HepG2 (cell line): Measurements from ENCODE around the gene TAS2R1. TPM values are rescaled to one million over a fixed set of nuclear protein-coding genes. Genes with fewer than 3 reads are reported as not detected.

Experiments used
- ATAC-seq: fragments of 200-7000 bp; cut with Tn5 transposase; 3 replicates; pipeline ENCODE4 v1.9.1; 2020; ENCODE audit warnings: mild to moderate bottlenecking, moderate library complexity
- BruUV-seq: library from RNA; stranded (reverse); fragments of 400-500 nt; replicated peaks from 2 replicates; lab custom pipeline; 2021; lab: Mats Ljungman, UMichigan
- CTCF ChIA-PET: fragments of 300-600 bp; formaldehyde crosslinking; extraction: SDS; loops from one replicate; lab custom pipeline; 2021; ENCODE audit warnings: low total read pairs, inconsistent platforms, low intra/inter-chr PET ratio; lab: Yijun Ruan, JAX
- POLR2A ChIA-PET: fragments of 350-600 bp; sonication (Branson Sonifier 250); formaldehyde crosslinking; loops from one replicate; lab custom pipeline; 2020; ENCODE audit warnings: antibody characterized with exemption, inconsistent platforms; lab: Yijun Ruan, JAX
- DNase-seq: peaks from one replicate; pipeline ENCODE4 v3.0.0-alpha.2; 2015; ENCODE audit warnings: low spot score
- FAIRE-seq: peaks from 3 replicates; lab custom pipeline; 2011; peaks lifted over from hg19 to GRCh38; lab: Jason Lieb, UNC
- H2AFZ ChIP-seq: one replicate; pipeline ENCODE4 v1.6.1; 2011; ENCODE audit warnings: low read length, inconsistent platforms
- H3K27ac ChIP-seq: fragments of 300-600 bp; 3 replicates; pipeline ENCODE4 v1.8.0; 2011; ENCODE audit warnings: mixed run types, mild to moderate bottlenecking, mixed read lengths, low read length, inconsistent platforms; ENCODE audit not compliant: insufficient read depth; ENCODE audit errors: extremely low read length
- H3K27me3 ChIP-seq, 2 experiments: fragments of 200-600 bp in 1 of 2; 2 replicates in 1 of 2; 3 replicates in 1 of 2; pipeline versions ENCODE4 v1.6.0 to v1.8.0; 2011; ENCODE audit warnings: low read length in 2 of 2, mild to moderate bottlenecking in 2 of 2, moderate library complexity in 2 of 2, inconsistent platforms in 1 of 2; ENCODE audit not compliant: insufficient read depth in 2 of 2, control insufficient read depth in 1 of 2
- H3K36me3 ChIP-seq, 2 experiments: fragments of 200-600 bp in 1 of 2; replicated peaks in 1 of 2; 2 replicates in 1 of 2; 3 replicates in 1 of 2; pipeline versions ENCODE4 v1.5.1 to v1.8.0; 2011; ENCODE audit warnings: low read length in 2 of 2, inconsistent platforms in 1 of 2; ENCODE audit not compliant: insufficient read depth in 2 of 2, control insufficient read depth in 1 of 2
- H3K4me1 ChIP-seq: 2 replicates; pipeline ENCODE4 v1.5.1; 2012; ENCODE audit warnings: low read length, inconsistent platforms; ENCODE audit not compliant: insufficient read depth
- H3K4me2 ChIP-seq: 2 replicates; pipeline ENCODE4 v1.6.0; 2011; ENCODE audit warnings: low read depth, low read length, inconsistent platforms
- H3K4me3 ChIP-seq, 3 experiments: fragments of 200-600 bp in 1 of 3; sonication (generic), shearing (Covaris generic) in 1 of 3; replicated peaks in 1 of 3; 2 replicates each; pipeline ENCODE4 v1.5.1; 2011 to 2016; ENCODE audit warnings: low read length in 3 of 3, inconsistent platforms in 2 of 3, low read depth in 2 of 3, mild to moderate bottlenecking in 2 of 3, control low read depth in 1 of 3, mixed read lengths in 1 of 3; ENCODE audit not compliant: insufficient read depth in 1 of 3
- H3K79me2 ChIP-seq: one replicate; pipeline ENCODE4 v1.6.1; 2011; ENCODE audit warnings: low read length, inconsistent platforms; ENCODE audit not compliant: insufficient read depth
- H3K9ac ChIP-seq: 2 replicates; pipeline ENCODE4 v1.6.0; 2011; ENCODE audit warnings: mild to moderate bottlenecking, low read depth, low read length, inconsistent platforms; ENCODE audit not compliant: insufficient read depth
- H3K9me3 ChIP-seq: 2 replicates; pipeline ENCODE4 v1.5.1; 2012; ENCODE audit warnings: mild to moderate bottlenecking, low read length
- H4K20me1 ChIP-seq: 2 replicates; pipeline ENCODE4 v1.6.0; 2011; ENCODE audit warnings: inconsistent platforms, mild to moderate bottlenecking, low read length, moderate library complexity; ENCODE audit not compliant: insufficient read depth
- FOXK1 ChIP-seq: sonication (generic); formaldehyde crosslinking; IDR thresholded peaks from 2 replicates; pipeline ENCODE4 v1.4.0; 2020; ENCODE audit warnings: low read depth, missing genetic modification reagents, borderline replicate concordance
- HNRNPH1 ChIP-seq: fragments of 200-400 bp; formaldehyde crosslinking; optimal IDR thresholded peaks from 2 replicates; pipeline ENCODE3; 2017; ENCODE audit warnings: mild to moderate bottlenecking, low read depth, low read length
- KDM6A ChIP-seq: IDR thresholded peaks from 2 replicates; pipeline ENCODE4 v1.6.1; 2016; ENCODE audit warnings: low read depth
- SIX4 ChIP-seq: sonication (generic); formaldehyde crosslinking; IDR thresholded peaks from 2 replicates; pipeline ENCODE4 v1.4.0; 2020; ENCODE audit warnings: missing genetic modification reagents
- UBTF ChIP-seq: sonication (generic); formaldehyde crosslinking; IDR thresholded peaks from 2 replicates; pipeline ENCODE4 v1.4.0; 2020; ENCODE audit warnings: mild to moderate bottlenecking, missing genetic modification reagents
- ZFX ChIP-seq: sonication (generic); formaldehyde crosslinking; IDR thresholded peaks from 2 replicates; pipeline ENCODE4 v1.4.0; 2020; ENCODE audit warnings: mild to moderate bottlenecking, low read depth, missing genetic modification reagents, moderate library complexity
- ZMYM2 ChIP-seq: sonication (generic); formaldehyde crosslinking; IDR thresholded peaks from 2 replicates; pipeline ENCODE4 v1.8.0; 2022; ENCODE audit warnings: mild to moderate bottlenecking, missing genetic modification reagents
- ZNF20 ChIP-seq: sonication (generic); formaldehyde crosslinking; IDR thresholded peaks from 2 replicates; pipeline ENCODE4 v1.4.0; 2020; ENCODE audit warnings: mild to moderate bottlenecking, moderate library complexity, missing genetic modification reagents
- ZNF224 ChIP-seq: sonication (generic); formaldehyde crosslinking; IDR thresholded peaks from 2 replicates; pipeline ENCODE4 v1.5.0; 2020; ENCODE audit warnings: mild to moderate bottlenecking, missing genetic modification reagents
- ZNF678 ChIP-seq: sonication (generic); formaldehyde crosslinking; IDR thresholded peaks from 2 replicates; pipeline ENCODE4 v1.4.0; 2020; ENCODE audit warnings: mild to moderate bottlenecking, missing genetic modification reagents
- ZNF816 ChIP-seq: sonication (generic); formaldehyde crosslinking; IDR thresholded peaks from 2 replicates; pipeline ENCODE4 v1.8.0; 2022; ENCODE audit warnings: missing genetic modification reagents, mild to moderate bottlenecking, borderline replicate concordance
- whole genome bisulfite sequencing: methylation state at CpG from one replicate; pipeline ENCODE4 v1.1.6; 2017; ENCODE audit warnings: low lambda C conversion rate; 5-methylcytosine and 5-hydroxymethylcytosine counted together
- in situ Hi-C: cut with HindIII; loops from 2 replicates; pipeline ENCODE4 v1.10.0; 2017; ENCODE audit warnings: low pct_unique_long_range_greater_than_20kb; ENCODE audit not compliant: extremely low pct_ligation_motif_present
- intact Hi-C: fragments of 100-400 bp; cut with micrococcal nuclease; formaldehyde crosslinking; loops from one replicate; pipeline ENCODE4 v1.10.0; 2022; ENCODE audit not compliant: unreplicated experiment
- polyA plus RNA-seq, 8 experiments: library from polyadenylated mRNA; depleted of rRNA in 3 of 8; stranded (reverse) in 7 of 8; unstranded in 1 of 8; fragments of >200 nt; fragmentation: Illumina TruSeq in 4 of 8; extraction: Trizol in 4 of 8; gene quantifications; 2 replicates each; pipeline versions ENCODE4 v1.2.1 to v1.2.3, GENCODE V29; 2011 to 2016; ENCODE audit warnings: low read depth in 4 of 8, missing spikeins in 1 of 8, mixed read lengths in 1 of 8; ENCODE audit not compliant: insufficient read depth in 1 of 8
- total RNA-seq, 5 experiments: library from RNA; depleted of rRNA; stranded (reverse); fragments of >200 nt; fragmentation: Illumina TruSeq; extraction: Trizol; gene quantifications; 2 replicates each; pipeline ENCODE4 v1.2.3, GENCODE V29; 2016; ENCODE audit warnings: low read depth in 1 of 5
- TF ChIP-seq, protein P1 (sequence below): IDR thresholded peaks from 2 replicates; pipeline ENCODE4 v1.6.1; 2016
- TF ChIP-seq, protein P2 (sequence below): sonication (generic); formaldehyde crosslinking; IDR thresholded peaks from 2 replicates; pipeline ENCODE4 v1.4.0; 2020; ENCODE audit warnings: mild to moderate bottlenecking, missing genetic modification reagents
- TF ChIP-seq, protein P3 (sequence below): IDR thresholded peaks from 2 replicates; pipeline ENCODE4 v1.6.1; 2016; ENCODE audit warnings: missing compliant biosample characterization, missing genetic modification reagents, borderline replicate concordance
- TF ChIP-seq, protein P4 (sequence below): sonication (generic); formaldehyde crosslinking; IDR thresholded peaks from 2 replicates; pipeline ENCODE4 v1.4.0; 2020; ENCODE audit warnings: missing genetic modification reagents, borderline replicate concordance

TAS2R1 gene
- total and polyA plus RNA-seq, 2 of the 13 experiments (the other 11 are each of a cell fraction or from before 2014, with no cell fraction given): not detected

GRCh38 chr5:9622971-9623421 lies 7.2 kb downstream of the TAS2R1 start (continued):
- TF ChIP-seq, protein P1, sequence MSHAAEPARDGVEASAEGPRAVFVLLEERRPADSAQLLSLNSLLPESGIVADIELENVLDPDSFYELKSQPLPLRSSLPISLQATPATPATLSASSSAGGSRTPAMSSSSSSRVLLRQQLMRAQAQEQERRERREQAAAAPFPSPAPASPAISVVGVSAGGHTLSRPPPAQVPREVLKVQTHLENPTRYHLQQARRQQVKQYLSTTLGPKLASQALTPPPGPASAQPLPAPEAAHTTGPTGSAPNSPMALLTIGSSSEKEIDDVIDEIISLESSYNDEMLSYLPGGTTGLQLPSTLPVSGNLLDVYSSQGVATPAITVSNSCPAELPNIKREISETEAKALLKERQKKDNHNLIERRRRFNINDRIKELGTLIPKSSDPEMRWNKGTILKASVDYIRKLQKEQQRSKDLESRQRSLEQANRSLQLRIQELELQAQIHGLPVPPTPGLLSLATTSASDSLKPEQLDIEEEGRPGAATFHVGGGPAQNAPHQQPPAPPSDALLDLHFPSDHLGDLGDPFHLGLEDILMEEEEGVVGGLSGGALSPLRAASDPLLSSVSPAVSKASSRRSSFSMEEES: no peak
- no peak for TF ChIP-seq FOXK1 (CRISPR knock-in tag)

DNA sequence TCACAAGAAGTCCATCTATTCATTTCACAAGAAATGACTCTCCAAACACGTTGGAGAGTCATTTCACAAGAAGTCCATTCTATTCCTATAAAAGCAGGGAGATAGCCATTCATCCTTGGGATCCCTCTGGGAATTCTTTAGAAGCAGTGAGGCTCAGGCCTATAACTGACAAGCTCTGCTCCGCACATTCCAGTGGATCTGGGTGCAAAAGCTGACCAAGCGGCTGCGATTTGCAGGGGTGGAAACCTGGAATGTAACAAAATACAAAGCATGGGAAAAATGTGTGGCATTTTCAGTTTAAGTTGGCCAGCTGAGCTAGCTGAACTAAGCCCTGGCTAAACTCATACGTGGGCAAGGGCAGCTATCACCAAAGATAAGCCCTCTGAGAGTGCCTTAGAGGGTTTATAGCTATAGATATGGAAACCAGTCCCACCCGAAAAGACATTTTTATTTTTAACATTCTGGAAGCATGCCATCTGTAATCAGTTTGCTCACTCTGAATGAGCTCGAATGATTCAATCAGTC lies 8.7 kb downstream of the TAS2R1 start:
- Histone ChIP-seq H3K4me1 (no peaks in the 10 kb centered on the region), H3K9ac (no peak overlapping the region), H3K27me3 (no peaks in the 10 kb centered on the region; a peak in 1 of 5 replicates), H3K79me2 (no peaks in the 10 kb centered on the region), H3K9me3 (no peaks in the 10 kb centered on the region), H4K20me1 (no peaks in the 10 kb centered on the region), H3K36me3 (no peaks in the 10 kb centered on the region), H3K4me3 (no peak overlapping the region), H3K27ac (no peak overlapping the region), H2AFZ (no peak overlapping the region), H3K4me2 (no peak overlapping the region)
- BruUV-seq: no TSS peak
- no peak for FAIRE-seq
- ATAC-seq: no peak
- DNase-seq: no peak
- ChIA-PET CTCF (no interaction called here), POLR2A (no interaction called here)
- intact Hi-C loops: no loop called here
- TF ChIP-seq, protein P2, sequence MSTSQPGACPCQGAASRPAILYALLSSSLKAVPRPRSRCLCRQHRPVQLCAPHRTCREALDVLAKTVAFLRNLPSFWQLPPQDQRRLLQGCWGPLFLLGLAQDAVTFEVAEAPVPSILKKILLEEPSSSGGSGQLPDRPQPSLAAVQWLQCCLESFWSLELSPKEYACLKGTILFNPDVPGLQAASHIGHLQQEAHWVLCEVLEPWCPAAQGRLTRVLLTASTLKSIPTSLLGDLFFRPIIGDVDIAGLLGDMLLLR (CRISPR knock-in tag): no peak
- TF ChIP-seq ZNF20 (CRISPR knock-in tag): no peak
- no peak for TF ChIP-seq HNRNPH1
- TF ChIP-seq, protein P3, sequence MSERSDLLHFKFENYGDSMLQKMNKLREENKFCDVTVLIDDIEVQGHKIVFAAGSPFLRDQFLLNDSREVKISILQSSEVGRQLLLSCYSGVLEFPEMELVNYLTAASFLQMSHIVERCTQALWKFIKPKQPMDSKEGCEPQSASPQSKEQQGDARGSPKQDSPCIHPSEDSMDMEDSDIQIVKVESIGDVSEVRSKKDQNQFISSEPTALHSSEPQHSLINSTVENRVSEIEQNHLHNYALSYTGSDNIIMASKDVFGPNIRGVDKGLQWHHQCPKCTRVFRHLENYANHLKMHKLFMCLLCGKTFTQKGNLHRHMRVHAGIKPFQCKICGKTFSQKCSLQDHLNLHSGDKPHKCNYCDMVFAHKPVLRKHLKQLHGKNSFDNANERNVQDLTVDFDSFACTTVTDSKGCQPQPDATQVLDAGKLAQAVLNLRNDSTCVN (CRISPR knock-in tag): no peak
- TF ChIP-seq ZMYM2 (CRISPR knock-in tag): no peak
- no peak for TF ChIP-seq UBTF (CRISPR knock-in tag)
- TF ChIP-seq ZNF816 (CRISPR knock-in tag): no peak
- TF ChIP-seq ZFX (CRISPR knock-in tag): no peak
- no peak for TF ChIP-seq KDM6A
- TF ChIP-seq SIX4 (CRISPR knock-in tag): no peak
- TF ChIP-seq ZNF678 (CRISPR knock-in tag): no peak
- TF ChIP-seq, protein P4, sequence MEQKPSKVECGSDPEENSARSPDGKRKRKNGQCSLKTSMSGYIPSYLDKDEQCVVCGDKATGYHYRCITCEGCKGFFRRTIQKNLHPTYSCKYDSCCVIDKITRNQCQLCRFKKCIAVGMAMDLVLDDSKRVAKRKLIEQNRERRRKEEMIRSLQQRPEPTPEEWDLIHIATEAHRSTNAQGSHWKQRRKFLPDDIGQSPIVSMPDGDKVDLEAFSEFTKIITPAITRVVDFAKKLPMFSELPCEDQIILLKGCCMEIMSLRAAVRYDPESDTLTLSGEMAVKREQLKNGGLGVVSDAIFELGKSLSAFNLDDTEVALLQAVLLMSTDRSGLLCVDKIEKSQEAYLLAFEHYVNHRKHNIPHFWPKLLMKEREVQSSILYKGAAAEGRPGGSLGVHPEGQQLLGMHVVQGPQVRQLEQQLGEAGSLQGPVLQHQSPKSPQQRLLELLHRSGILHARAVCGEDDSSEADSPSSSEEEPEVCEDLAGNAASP (CRISPR knock-in tag): no peak
- TF ChIP-seq ZNF224 (CRISPR knock-in tag): no peak
- WGBS: 9% methylated on average over 7 of the region's 7 CpGs
- in situ Hi-C loops: no loop called here
